ENCODE results near the gene ISX. TPM values are rescaled to one million over a fixed set of nuclear protein-coding genes. Genes with fewer than 3 reads are reported as not detected.

Gene ISX
- total RNA-seq, 2 experiments from 2014 or later = not detected

DNA sequence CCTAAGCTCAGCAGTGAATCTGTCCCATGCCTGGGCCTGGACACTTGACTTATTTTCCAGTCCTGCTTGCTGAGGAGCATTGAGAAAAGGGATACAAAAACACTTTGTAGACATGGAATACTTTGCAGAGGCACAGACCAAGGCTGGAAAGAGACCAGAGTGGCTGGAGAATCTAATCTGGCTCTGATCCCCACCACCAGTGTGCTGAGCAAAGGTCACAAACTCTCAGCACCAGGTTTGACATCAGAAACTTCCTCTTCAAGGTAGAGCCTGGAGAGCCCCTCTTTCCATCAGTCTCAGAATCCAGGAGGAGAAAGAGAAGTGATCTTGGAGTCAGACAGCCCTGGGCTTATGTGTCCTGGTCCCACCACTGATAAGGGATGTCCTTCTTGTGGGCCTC, 53.5 kb downstream of the ISX start:
- Histone ChIP-seq H3K9me3 (ENCODE audit: low read length) (no peaks in the 10 kb centered on the region), H3K79me2 (ENCODE audit: insufficient read depth, low read depth, low read length) (no peaks in the 10 kb centered on the region), H3K4me3 (ENCODE audit: low read depth, low read length, poor library complexity, severe bottlenecking) (no peak overlapping the region), H3K4me1 (ENCODE audit: insufficient read depth, low read length, poor library complexity, severe bottlenecking) (no peaks in the 10 kb centered on the region), H3K4me2 (ENCODE audit: low read length) (no peak overlapping the region), H4K20me1 (ENCODE audit: insufficient read depth, low read length) (no peaks in the 10 kb centered on the region), H3K9me2 (ENCODE audit: insufficient read depth, low read length) (no peaks in the 10 kb centered on the region), H3K27ac (ENCODE audit: low read depth, low read length, poor library complexity, severe bottlenecking) (no peak overlapping the region), H2AFZ (ENCODE audit: low read length) (no peak overlapping the region), H3K36me3 (ENCODE audit: insufficient read depth, low read length) (no peaks in the 10 kb centered on the region)
- intact Hi-C loops (cut with micrococcal nuclease; ENCODE audit: unreplicated experiment) = no loop called here
- TF ChIP-seq, protein P1, sequence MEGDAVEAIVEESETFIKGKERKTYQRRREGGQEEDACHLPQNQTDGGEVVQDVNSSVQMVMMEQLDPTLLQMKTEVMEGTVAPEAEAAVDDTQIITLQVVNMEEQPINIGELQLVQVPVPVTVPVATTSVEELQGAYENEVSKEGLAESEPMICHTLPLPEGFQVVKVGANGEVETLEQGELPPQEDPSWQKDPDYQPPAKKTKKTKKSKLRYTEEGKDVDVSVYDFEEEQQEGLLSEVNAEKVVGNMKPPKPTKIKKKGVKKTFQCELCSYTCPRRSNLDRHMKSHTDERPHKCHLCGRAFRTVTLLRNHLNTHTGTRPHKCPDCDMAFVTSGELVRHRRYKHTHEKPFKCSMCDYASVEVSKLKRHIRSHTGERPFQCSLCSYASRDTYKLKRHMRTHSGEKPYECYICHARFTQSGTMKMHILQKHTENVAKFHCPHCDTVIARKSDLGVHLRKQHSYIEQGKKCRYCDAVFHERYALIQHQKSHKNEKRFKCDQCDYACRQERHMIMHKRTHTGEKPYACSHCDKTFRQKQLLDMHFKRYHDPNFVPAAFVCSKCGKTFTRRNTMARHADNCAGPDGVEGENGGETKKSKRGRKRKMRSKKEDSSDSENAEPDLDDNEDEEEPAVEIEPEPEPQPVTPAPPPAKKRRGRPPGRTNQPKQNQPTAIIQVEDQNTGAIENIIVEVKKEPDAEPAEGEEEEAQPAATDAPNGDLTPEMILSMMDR (conservative IDR thresholded peaks at IDR 0.05; ENCODE audit: low read length) = no peak
- no peak for TF ChIP-seq EZH2phosphoT487 (IDR thresholded peaks at IDR 0.05; ENCODE audit: borderline replicate concordance, low read depth, low read length)
- CTCF ChIA-PET (ENCODE audit: unreplicated experiment) = no interaction called here
- BruUV-seq (replicated peaks) = no TSS peak
- POLR2A ChIA-PET = interaction anchor here (1.1 kb wide), 1 partner anchor 13 kb away, joined by 3 read pairs; no protein-coding TSS in a partner anchor
- no peak for DNase-seq (ENCODE audit: low spot score)

DNA sequence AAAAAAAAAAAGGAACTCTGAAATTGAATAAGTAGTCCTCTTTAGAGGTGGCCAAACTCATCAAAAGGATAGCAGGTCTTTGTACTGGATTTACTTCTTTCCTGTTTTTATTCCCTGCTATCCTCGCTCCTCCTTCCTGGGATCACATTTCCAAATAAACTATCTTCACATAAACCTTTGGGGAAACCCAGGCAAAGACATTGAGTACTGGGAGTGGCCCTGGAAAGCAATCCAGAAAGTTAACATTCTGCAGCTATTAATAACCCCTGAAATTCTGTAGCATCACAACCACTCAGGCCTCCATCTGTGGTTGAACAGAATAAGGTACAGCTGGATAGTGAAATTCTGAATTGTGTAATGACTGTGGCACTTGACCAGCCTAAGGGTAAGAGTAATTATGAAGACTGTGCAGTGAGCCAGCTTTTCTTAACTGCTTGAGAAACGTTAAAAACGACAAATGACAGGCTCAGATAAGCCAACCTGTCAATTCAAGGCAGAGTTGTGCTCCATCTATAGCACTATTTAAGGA, 58.8 kb downstream of the ISX start:
- Histone ChIP-seq H3K27ac (ENCODE audit: low read depth, low read length, poor library complexity, severe bottlenecking) (no peak overlapping the region), H3K4me1 (ENCODE audit: insufficient read depth, low read length, poor library complexity, severe bottlenecking) (no peaks in the 10 kb centered on the region), H3K36me3 (ENCODE audit: insufficient read depth, low read length) (no peaks in the 10 kb centered on the region), H3K9me2 (ENCODE audit: insufficient read depth, low read length) (no peaks in the 10 kb centered on the region), H4K20me1 (ENCODE audit: insufficient read depth, low read length) (no peaks in the 10 kb centered on the region), H3K79me2 (ENCODE audit: insufficient read depth, low read depth, low read length) (no peaks in the 10 kb centered on the region), H3K9me3 (ENCODE audit: low read length) (no peaks in the 10 kb centered on the region), H2AFZ (ENCODE audit: low read length) (no peak overlapping the region), H3K4me3 (ENCODE audit: low read depth, low read length, poor library complexity, severe bottlenecking) (no peak overlapping the region), H3K4me2 (ENCODE audit: low read length) (no peak overlapping the region)
- DNase-seq (ENCODE audit: low spot score) = no peak
- CTCF ChIA-PET (ENCODE audit: unreplicated experiment) = no interaction called here
- no peak for TF ChIP-seq EZH2phosphoT487 (IDR thresholded peaks at IDR 0.05; ENCODE audit: borderline replicate concordance, low read depth, low read length)
- TF ChIP-seq, protein P1 (conservative IDR thresholded peaks at IDR 0.05; ENCODE audit: low read length) = no peak
- BruUV-seq (replicated peaks) = no TSS peak
- POLR2A ChIA-PET = no interaction called here
- intact Hi-C loops (cut with micrococcal nuclease; ENCODE audit: unreplicated experiment) = no loop called here

DNA sequence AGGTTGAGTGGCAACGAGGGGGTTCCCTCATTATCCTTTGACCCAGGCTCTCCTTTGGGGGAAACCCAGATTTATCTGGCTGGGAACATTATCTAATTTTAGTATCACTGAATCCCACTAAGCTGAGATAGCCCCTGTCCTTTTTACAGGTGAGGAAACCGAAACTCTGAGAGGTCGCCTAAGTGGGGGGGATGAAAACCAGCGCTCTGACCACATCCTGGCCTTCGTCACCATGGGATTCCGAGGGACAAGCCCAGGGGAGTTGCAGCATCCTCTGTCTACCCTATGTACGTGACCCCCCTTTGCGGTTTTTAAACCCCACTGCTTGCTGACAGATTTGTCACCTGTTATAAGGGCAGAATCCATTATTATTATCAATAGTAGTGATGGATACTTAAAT, 61.0 kb downstream of the ISX start:
- Histone ChIP-seq H3K36me3 (ENCODE audit: insufficient read depth, low read length) (no peaks in the 10 kb centered on the region), H3K9me3 (ENCODE audit: low read length) (no peaks in the 10 kb centered on the region), H3K4me3 (ENCODE audit: low read depth, low read length, poor library complexity, severe bottlenecking) (no peak overlapping the region), H3K4me1 (ENCODE audit: insufficient read depth, low read length, poor library complexity, severe bottlenecking) (no peaks in the 10 kb centered on the region), H3K9me2 (ENCODE audit: insufficient read depth, low read length) (no peaks in the 10 kb centered on the region), H4K20me1 (ENCODE audit: insufficient read depth, low read length) (no peaks in the 10 kb centered on the region), H2AFZ (ENCODE audit: low read length) (no peak overlapping the region), H3K79me2 (ENCODE audit: insufficient read depth, low read depth, low read length) (no peaks in the 10 kb centered on the region), H3K27ac (ENCODE audit: low read depth, low read length, poor library complexity, severe bottlenecking) (no peak overlapping the region), H3K4me2 (ENCODE audit: low read length) (no peak overlapping the region)
- DNase-seq (ENCODE audit: low spot score) = no peak
- no TSS peak for BruUV-seq (replicated peaks)
- CTCF ChIA-PET (ENCODE audit: unreplicated experiment) = no interaction called here
- POLR2A ChIA-PET = no interaction called here
- TF ChIP-seq EZH2phosphoT487 (IDR thresholded peaks at IDR 0.05; ENCODE audit: borderline replicate concordance, low read depth, low read length) = no peak
- intact Hi-C loops (cut with micrococcal nuclease; ENCODE audit: unreplicated experiment) = no loop called here

All from OCI-LY7 (cell line).